HG03060 (cell line): ENCODE data around the gene ZNF346.
"Not testable (repeated sequence)": the region's sequence is repeated elsewhere in the genome, so short reads cannot be mapped to it uniquely, and the experiment has no call there.

ENCODE experiments used
- ATAC-seq: cut with Tn5 transposase; IDR thresholded peaks from one replicate; pipeline ENCODE4 v1.9.1; 2021; ENCODE audit warnings: low read depth, moderate number of reproducible peaks; ENCODE audit not compliant: unreplicated experiment

ZNF346 gene

DNA sequence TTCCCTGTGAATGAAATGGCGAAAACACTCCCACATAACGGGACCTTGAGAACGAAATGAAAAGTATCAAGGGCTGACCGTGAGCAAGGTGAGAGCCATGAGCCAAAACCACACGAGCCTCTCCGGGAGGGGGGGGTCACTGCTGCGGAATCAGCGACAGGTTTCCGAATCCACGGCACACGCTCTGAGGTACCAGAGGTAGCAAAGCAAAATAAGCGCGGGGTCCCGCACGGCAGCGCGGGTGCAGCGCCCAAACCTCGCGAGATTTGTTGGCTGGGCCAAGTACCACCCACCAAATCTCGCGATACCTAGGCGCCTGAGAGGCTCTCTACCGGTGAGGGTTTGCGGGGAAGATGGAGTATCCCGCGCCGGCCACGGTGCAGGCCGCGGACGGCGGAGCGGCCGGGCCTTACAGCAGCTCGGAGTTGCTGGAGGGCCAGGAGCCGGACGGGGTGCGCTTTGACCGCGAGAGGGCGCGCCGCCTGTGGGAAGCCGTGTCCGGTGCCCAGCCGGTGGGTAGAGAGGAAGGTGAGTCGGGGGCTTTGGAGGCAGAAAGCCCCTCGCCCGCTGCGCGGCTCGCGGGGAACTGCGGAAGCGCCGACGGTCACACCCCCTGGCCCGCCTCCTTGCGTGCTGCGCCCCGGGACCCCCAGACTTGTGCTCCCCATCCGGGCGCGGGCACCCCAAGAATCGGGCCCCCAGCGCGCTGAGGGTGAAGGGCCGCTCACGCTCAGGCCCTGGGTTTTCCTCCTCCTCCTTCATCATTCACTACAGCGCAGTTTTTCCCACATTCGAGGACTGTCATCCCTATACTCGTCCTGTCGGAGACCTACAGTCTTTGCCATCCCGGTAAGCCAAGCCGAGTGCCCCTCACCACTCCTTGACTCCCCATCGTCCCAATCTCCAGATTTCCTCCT, at the start of gene ZNF346:
Gene ZNF346, plus strand, starts transcription at position 311 of the 917 bp plus-strand sequence. Its CDS starts 43 bp downstream, at position 354.
- peak; percentile 85 for ATAC-seq

DNA sequence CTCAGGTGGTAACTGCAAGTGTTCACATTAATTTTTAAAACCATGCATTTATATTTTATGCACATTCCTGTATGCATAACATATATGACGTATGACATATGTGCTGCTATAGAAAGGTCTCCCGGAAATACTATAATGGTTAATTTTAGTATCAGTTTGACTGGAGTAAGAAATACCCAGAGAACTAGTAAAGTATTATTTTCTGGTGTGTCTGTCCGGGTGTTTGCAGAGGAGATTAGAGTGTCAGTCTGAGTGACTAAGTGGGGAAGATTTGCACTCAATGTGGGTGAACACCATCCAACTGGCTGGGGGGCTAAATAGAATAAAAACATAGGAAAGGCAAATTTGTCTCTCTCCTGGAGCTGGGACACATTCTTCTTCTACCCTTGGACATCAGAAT, 42.8 kb upstream of the ZNF346 start:
- ATAC-seq: no peak

DNA sequence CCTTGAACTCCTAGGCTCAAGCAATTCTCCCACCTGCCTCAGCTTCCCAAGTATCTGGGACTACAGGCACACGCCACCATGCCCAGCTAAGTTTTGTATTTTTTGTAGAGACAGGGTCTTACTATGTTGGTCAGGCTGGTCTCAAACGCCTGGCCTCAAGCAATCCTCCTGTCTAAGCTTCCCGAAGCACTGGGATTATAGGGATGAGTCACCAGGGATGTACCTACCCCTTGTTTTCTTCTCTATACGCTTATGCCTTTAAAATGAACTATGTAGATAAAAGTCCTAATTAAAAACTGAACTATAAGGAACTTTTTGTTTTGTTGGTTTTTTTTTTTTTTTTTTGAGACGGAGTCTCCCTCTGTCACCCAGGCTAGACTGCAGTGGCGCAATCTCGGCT, 41.7 kb upstream of the ZNF346 start:
- ATAC-seq: no peak

- ATAC-seq: not testable (repeated sequence)
These were observed 39.4 kb upstream of the ZNF346 start for GRCh38 chr5:176983112-176983511.

DNA sequence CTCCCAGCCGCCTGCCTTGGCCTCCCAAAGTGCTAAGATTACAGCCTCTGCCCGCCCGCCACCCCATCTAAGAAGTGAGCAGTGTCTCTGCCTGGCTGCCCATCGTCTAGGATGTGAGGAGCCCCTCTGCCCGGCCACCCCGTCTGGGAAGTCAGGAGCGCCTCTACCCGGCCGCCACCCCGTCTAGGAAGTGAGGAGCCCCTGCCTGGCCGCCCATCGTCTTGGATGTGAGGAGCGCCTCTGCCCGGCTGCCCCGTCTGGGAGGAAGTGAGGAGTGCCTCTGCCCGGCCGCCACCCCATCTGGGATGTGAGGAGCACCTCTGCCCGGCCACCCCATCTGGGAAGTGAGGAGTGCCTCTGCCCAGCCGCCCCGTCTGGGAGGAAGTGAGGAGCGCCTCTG, 38.9 kb upstream of the ZNF346 start:
- ATAC-seq: not testable (repeated sequence)

DNA sequence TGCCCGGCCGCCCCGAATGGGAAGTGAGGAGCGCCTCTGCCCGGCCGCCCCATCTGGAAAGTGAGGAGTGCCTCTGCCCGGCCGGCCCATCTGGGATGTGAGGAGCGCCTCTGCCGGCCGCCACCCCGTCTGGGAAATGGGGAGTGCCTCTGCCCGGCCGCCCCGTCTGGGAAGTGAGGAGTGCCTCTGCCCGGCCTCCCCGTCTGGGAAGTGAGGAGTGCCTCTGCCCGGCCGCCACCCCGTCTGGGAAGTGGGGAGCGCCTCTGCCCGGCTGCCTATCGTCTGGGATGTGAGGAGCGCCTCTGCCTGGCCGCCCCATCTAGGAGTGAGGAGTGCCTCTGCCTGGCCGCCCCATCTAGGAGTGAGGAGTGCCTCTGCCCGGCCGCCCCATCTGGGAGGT, 38.3 kb upstream of the ZNF346 start:
- not testable (repeated sequence) for ATAC-seq

DNA sequence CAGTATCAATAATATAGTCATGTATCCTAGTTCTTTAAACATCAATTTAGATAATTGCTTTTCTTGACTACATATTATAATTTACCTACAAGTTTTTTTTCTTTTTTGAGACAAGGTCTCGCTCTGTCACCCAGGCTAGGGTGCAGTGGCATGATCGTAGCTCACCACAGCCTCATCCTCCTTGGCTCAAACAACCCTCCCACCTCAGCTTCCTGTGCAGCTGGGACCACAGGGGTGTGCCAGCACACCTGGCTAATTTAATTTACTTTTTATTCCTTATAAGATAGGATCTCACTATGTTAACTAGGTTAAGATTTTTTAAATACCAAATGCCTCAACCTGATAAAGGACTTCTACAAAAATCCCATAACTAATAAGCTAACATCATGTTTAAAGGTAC, 37.0 kb upstream of the ZNF346 start:
- no peak for ATAC-seq

GRCh38 chr5:176986280-176986679, 36.2 kb upstream of the ZNF346 start:
- ATAC-seq: no peak

DNA sequence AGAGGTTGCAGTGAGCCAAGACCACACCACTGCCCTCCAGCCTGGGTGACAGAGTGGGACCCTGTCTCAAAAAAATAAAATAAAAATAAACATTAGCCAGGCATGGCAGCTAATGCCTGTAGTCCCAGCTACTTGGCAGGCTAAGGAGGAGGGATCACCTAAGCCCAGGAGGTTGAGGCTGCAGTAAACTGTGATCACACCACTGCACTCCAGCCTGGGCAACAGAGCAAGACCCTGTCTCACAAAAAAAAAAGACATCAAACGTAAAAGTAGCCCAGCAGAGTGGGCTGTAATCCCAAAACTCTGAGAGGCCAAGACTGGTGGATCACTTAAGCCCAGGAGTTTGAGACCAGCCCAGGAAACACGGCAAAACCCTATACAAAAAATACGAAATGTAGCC, 34.9 kb upstream of the ZNF346 start:
- ATAC-seq: no peak

GRCh38 chr5:176993081-176993480, 29.4 kb upstream of the ZNF346 start:
- not testable (repeated sequence) for ATAC-seq

DNA sequence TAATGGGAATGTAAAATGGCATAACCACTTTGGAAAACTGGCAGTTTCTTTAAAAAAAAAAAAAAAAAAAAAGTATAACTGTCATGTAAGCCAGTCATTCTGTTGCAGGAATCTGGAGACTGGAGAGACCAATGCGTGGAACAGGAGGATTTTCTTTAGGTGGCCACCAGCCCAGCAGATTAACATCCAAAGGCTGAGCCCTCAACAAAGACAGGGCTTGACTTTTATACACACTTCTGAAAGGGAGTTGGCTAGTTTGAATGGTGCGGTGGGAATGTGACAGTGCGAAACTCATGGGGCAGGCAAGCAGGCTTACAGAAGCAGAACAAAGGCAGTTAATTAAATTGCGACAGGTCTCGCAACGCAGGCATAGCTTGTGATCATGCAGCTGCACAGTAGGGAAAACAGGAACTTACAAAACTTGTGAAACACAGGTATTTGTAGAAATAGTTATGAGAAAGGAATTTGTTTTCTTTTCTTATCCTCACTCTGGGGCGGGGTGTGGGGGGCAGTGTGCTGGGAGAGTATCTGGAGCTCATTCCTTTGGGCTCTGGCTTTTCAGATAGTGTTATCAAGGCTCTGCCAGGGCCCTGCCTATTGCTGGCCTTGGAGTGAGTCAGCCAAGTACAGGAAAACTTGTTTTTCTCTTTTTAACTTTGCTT, 27.9 kb upstream of the ZNF346 start:
- no peak for ATAC-seq

GRCh38 chr5:176995122-176995490, 27.4 kb upstream of the ZNF346 start:
- no peak for ATAC-seq

DNA sequence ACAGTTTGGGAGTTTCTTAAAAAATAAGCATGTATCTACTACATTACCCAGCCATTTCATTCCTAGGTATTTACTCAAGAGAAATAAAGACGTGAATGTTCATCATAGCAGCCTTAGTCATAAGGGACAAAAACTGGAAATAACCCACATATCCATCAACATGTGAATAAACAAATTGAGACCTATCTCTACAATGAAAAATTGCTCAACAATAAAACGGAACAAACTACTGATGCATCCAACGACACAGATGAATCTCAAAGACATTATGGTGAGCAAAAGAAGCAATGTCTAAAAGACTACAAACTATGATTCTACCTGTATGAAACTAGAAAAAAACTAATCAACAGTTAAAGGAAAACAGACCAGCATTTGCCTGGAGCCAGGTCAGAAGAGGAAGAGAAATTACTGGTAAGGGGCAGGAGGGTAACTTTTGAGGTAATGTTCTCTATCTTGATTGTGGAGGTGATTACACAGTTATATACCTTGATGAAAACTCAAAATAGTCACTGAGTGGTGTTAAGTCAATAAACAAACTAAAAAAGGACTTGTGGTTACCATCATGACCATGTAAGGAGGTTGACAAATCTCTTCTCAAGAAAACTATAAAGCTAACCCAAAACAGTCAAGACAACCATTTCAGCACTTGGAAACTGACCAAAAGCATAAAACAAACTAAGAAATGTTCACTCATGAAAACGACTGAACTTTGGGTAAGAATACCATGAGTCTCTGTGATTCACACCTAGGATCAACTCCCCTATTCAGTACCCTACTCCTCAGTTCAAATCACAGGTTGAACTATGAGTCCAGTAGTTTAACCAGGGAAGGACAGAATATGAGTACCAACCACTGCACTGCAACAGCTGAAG, 26.4 kb upstream of the ZNF346 start:
- no peak for ATAC-seq

DNA sequence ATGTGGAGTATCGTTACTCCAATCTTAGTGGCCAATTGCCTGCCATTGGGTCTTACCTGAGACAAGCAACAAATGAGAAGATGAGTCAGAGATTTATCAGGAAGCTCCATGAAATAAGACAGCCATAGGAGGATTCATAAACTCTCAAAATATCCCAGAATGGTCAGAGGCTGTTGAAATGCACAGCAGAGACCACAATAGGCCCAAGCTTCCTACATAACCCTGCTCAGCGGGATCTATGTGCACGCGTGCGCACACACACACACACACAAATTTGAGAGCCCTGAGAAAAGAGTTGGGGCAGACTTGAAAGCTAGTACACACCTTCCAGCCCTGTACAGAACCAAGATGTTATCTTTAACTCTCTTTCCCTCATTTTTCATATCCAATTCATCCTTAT, 25.7 kb upstream of the ZNF346 start:
- no peak for ATAC-seq

DNA sequence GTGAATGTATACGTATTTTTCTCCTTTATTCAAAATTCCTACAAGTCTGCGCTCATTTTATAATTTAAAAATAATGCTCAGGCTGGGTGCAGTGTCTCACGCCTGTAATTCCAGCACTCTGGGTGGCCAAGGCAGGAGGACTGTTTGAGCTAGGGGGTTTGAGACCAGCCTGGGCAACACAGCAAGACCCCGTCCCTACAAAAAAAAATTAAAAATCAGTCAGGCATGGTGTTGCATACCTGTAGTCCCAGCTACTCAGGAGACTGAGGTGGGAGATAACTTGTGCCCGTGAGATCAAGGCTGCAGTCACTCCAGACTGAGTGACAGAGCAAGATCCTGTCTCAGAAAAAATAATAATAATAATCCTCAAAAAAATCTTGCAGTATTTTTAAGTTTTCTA, 23.7 kb upstream of the ZNF346 start:
- no peak for ATAC-seq

GRCh38 chr5:176999526-176999925, 23.0 kb upstream of the ZNF346 start:
- ATAC-seq: not testable (repeated sequence)

DNA sequence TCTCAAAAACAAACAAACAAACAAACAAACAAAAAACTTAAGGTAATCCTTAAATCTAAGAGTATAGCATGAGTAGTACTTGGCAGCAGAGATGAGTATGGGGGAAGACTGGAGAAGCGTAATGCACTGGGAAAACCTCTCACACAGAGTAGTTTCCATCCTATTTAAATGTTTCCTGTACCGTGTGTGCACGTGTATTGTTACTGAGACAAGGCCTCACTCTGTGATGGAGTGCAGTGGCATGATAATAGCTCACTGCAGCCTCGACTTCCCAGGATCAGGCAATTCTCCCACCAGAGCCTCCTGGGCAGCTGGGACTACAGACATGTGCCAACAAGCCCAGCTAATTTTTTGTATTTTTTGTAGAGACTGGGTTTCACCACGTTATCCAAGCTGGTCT, 18.8 kb upstream of the ZNF346 start:
- ATAC-seq: no peak

- ATAC-seq: no peak
These were observed 17.5 kb upstream of the ZNF346 start for GRCh38 chr5:177004961-177005360.

GRCh38 chr5:177005619-177006264, 16.8 kb upstream of the ZNF346 start:
- ATAC-seq: no peak

- peak; percentile 68 for ATAC-seq
These were observed 16.1 kb upstream of the ZNF346 start, which contains the start of gene UIMC1 for GRCh38 chr5:177006265-177006972. UIMC1 (minus strand) TSS chr5:177006779; CDS start chr5:176982615, 24,164 bp downstream.
